IPS DF 6.9 (cell line): ENCODE results near the gene TMEM54.

ENCODE experiments used
- DNase-seq: peaks from one replicate; pipeline ENCODE4 v3.0.0-alpha.2; 2013; ENCODE audit warnings: low read depth, low spot score
- H3K27ac ChIP-seq: one replicate; pipeline ENCODE4 v1.5.1; 2013; ENCODE audit warnings: low read length, control low read depth
- H3K27me3 ChIP-seq: 2 replicates; pipeline ENCODE4 v1.6.1; 2013; ENCODE audit warnings: mild to moderate bottlenecking, low read length; ENCODE audit not compliant: control insufficient read depth, insufficient read depth
- H3K36me3 ChIP-seq: 2 replicates; pipeline ENCODE4 v1.6.1; 2013; ENCODE audit warnings: low read length; ENCODE audit not compliant: control insufficient read depth, insufficient read depth
- H3K4me1 ChIP-seq: 2 replicates; pipeline ENCODE4 v1.6.1; 2013; ENCODE audit warnings: low read length; ENCODE audit not compliant: control insufficient read depth, insufficient read depth
- H3K4me3 ChIP-seq: 2 replicates; pipeline ENCODE4 v1.5.1; 2013; ENCODE audit warnings: mild to moderate bottlenecking, low read length
- H3K9me3 ChIP-seq: 2 replicates; pipeline ENCODE4 v1.6.1; 2013; ENCODE audit warnings: low read length, inconsistent platforms; ENCODE audit not compliant: control insufficient read depth, insufficient read depth
- WGBS: extraction: QIAGEN DNeasy Blood & Tissue Kit; methylation state at CpG from one replicate; pipeline ENCODE4 v1.1.7; 2013; ENCODE audit warnings: mixed read lengths, missing lambda C conversion rate; ENCODE audit not compliant: insufficient read length, insufficient coverage; 5-methylcytosine and 5-hydroxymethylcytosine counted together

TMEM54 gene

DNA sequence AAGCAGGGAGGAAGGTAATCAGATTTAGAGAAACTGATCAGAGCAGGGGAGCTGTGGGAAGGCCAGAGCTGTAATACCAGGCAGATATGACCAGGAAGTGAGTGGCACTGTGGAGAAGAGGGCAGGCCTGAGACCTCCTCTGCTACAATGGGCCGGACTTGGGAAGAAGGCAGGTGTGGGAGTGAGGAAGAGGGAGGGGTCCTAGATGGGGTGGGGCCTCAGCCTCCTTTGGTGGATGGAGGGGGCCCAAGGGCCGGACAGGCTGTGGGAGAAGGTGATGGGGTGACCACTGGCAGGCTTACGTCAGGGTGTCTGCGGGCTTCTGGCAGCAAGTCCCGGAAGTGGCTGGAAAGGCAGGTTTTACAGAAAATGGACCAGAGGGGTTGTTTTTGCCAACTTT, 19.9 kb downstream of the TMEM54 start:
- no peak overlapping the region for H3K4me3 ChIP-seq
- WGBS = no CpG with 5 or more reads among the region's 5 CpGs
- H3K27me3 ChIP-seq = no peaks in the 10 kb centered on the region; the same call in 1 of the 2 replicates
- H3K27ac ChIP-seq = no peak overlapping the region
- H3K9me3 ChIP-seq = no peaks in the 10 kb centered on the region
- DNase-seq = no peak
- H3K4me1 ChIP-seq = peaks cover 6% of the 10 kb centered on the region
- H3K36me3 ChIP-seq = no peaks in the 10 kb centered on the region

DNA sequence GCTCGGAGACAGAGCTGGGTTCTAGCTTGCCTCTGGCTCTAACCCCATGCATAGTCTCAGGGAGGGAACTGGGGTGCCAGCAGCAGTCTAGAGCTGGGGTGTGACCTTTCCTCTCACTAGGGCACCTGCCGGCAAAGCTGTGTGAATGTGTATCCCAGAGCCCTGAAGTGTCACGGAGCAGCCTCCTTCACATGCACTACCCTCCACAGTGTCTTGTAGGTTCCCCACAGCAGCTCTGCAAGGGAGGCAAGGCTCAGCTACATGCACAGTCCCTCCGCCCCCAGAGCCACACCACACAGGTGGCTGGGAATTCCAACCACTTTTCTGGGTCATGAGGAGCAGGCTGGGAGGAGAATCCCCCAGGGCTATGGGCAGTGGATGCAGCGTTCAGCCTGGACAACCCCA, 22.6 kb downstream of the TMEM54 start:
- no peaks in the 10 kb centered on the region for H3K9me3 ChIP-seq
- H3K27me3 ChIP-seq = no peaks in the 10 kb centered on the region
- DNase-seq = no peak
- WGBS = no CpG with 5 or more reads among the region's 5 CpGs
- no peak overlapping the region for H3K4me3 ChIP-seq
- no peak overlapping the region for H3K27ac ChIP-seq
- H3K36me3 ChIP-seq = no peaks in the 10 kb centered on the region
- H3K4me1 ChIP-seq = peaks cover 10% of the 10 kb centered on the region

DNA sequence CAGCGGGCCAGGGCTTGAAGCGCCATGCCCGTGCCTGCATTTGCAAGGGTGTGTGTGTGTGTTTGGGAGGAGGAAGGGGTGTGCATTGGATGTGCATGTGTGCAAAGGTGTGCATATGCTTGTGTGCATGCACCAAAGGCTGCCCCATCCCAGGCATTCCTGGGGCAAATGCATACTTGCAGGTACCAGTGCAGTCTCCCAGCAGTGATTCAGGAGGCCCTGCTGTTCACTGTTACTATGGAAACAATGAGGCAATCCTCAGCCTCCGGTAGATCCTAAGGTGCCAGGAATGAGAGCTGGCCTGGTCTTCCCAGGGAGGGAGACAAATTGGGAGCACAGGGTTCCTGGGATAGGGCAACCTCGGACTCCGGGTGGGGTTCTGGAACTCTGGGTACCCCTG, 23.0 kb downstream of the TMEM54 start:
- WGBS = no CpG with 5 or more reads among the region's 6 CpGs
- H3K36me3 ChIP-seq = no peaks in the 10 kb centered on the region
- no peak overlapping the region for H3K4me3 ChIP-seq
- DNase-seq = no peak
- no peaks in the 10 kb centered on the region for H3K27me3 ChIP-seq
- no peaks in the 10 kb centered on the region for H3K9me3 ChIP-seq
- H3K4me1 ChIP-seq = peaks cover 10% of the 10 kb centered on the region
- H3K27ac ChIP-seq = no peak overlapping the region

DNA sequence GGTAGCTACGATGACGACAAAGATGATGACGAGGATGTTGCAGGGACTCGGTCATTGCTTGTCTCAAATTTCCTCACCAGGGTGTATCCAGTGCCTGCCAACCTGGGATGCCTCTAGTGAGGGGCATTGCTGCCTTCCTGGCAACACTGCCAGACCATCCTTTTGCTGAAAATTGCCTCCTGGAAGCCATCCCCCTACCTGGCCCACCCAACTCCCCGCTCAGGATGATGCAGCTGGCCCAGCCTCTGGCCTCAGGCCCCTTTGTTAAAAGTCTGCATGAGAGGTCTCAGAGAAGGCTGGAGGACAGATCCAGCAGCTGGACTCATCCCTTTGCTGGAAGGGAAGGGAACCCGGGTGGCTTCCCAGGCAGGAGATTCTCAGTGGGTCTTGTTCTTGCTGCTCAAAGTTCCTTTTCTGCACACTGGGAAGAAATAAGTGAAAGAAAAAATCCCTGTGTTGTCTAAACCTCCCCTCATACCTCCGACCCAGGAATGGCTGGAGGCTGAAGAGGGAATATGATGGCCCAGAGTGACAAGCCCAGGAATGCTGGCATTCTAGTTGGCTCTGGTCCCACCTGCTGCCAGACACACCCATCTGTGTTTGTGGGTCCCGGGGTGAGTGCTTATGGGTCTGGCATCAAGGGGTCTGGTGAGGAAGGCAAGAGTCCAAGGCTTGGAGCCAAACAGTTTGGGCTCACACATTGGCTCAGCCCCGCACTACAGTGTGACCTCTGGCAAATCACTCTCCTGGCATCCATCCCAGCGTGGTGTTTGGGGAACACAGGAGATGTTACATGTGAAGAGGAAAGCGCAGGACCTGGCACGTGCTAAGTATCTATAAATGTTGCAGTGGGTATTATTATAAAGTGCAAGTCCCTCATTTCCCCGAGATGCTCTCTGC, 23.7 kb downstream of the TMEM54 start:
- Histone ChIP-seq H3K27me3 (no peaks in the 10 kb centered on the region), H3K4me1 (peaks cover 10% of the 10 kb centered on the region), H3K4me3 (no peak overlapping the region), H3K36me3 (no peaks in the 10 kb centered on the region), H3K27ac (no peak overlapping the region), H3K9me3 (no peaks in the 10 kb centered on the region)
- no CpG with 5 or more reads among the region's 13 CpGs for WGBS
- DNase-seq = no peak

DNA sequence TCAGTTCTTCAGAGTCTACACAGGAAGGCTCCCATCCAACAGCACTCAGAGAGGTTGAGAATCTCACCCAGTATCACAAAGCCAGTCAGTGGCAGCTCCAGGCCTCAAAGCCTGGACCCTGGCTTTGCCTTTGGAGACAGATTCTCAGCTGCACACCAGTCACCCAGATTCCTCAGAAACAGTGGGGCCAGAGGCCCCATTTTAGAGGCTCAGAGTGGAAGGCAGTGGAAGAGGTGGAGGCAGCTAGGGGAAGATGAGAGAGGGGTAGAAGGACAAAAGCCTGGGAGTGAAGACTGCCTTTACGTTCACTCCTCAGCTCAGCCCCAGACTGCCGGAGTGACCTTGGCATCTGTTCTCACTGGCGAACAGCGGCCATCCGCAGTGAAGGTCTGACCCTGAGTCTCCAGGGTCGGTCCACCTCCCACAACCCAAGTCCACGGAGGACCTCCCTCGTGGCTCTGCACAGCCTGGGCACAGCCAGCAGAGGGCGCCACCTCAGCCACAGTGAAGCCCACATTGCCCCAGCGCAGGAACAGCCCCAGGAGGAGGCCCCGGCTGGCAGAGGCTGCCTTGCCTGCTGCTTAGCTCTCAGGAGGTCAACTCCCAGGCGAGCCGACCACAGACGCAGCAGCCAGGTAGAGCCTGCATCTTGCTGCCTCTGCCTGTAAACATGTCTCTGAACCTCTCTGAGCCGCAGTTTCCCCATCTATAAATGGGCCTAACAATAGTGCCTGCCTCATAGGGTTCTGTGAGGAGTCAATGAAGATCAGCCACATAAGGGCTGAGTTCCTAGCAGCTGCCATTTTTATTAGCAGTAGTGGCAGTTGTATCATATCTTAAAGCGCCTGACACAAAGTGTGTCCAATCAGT, 24.6 kb downstream of the TMEM54 start:
- no peaks in the 10 kb centered on the region for H3K36me3 ChIP-seq
- no peak overlapping the region for H3K4me3 ChIP-seq
- peaks cover 5% of the 10 kb centered on the region; the same call in 1 of the 2 replicates for H3K27me3 ChIP-seq
- no CpG with 5 or more reads among the region's 16 CpGs for WGBS
- DNase-seq = no peak
- no peaks in the 10 kb centered on the region for H3K9me3 ChIP-seq
- peaks cover 13% of the 10 kb centered on the region for H3K4me1 ChIP-seq
- no peak overlapping the region for H3K27ac ChIP-seq

DNA sequence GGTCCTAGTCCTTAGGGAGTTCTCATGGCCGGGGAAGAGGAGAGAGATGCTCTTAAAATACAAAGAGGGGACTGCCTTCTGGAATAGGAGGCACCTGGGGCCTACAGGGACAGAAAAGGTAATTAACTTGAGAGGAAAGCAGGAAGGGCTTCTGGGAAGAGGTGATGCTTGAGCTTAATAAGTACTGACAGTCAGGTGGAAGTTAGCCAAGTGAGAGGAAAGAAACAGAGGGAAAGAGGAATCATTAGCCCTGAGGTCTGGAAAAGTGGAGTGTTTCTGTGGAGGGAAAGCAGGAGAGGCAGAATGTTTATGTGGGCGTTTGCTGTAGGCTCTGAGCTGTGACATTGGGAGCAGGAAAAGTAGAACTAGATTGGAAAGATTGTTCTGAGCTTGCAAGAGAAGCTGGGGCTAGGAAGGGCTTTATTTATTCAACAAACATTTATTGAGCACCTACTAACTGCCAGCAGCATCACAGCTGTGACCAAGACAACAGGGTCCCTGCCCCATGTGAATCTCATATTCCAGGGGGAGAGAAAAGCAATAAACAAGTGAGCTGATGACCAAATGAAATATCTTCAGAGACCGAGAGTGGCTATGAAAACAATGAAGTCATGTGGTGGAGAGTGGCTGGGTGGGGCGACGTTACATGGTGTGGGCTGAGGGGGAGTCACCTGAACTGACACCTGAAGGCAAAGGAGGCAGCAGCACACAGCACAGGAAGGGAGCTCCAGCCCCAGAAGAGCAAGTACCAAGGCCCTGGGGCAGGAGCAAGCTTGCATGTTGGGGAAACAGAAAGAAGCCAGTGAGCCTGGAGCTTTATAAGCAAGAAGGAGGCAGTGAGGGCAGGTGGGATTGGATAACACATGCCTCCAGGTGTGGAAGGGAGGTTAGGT, 26.1 kb downstream of the TMEM54 start:
- H3K27ac ChIP-seq = no peak overlapping the region
- H3K4me1 ChIP-seq = peaks cover 15% of the 10 kb centered on the region
- WGBS = no CpG with 5 or more reads among the region's 5 CpGs
- H3K27me3 ChIP-seq = peaks cover 15% of the 10 kb centered on the region
- no peak for DNase-seq
- no peak overlapping the region; the same call in 1 of the 2 replicates for H3K4me3 ChIP-seq
- H3K9me3 ChIP-seq = no peaks in the 10 kb centered on the region
- no peaks in the 10 kb centered on the region for H3K36me3 ChIP-seq

DNA sequence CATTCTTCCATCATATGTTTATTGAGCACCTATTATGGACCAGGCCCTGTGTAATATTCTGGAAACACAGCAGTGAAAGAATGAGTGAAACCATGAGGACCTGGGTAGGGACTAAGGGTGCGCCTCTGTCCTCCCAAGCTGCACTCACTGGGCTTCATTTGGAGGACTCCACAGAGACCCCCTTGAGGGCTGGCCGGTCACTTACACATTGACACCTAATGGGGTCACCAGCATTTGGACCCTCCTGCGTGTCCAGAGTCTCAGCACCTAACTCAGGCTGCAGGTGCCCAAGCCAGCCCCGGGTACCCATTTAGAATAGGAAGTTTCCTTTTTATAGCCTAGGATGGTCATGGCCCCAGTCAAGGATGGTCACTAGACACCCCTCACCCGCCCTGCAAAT, 27.7 kb downstream of the TMEM54 start:
- Histone ChIP-seq H3K4me3 (no peak overlapping the region), H3K36me3 (no peaks in the 10 kb centered on the region), H3K9me3 (no peaks in the 10 kb centered on the region), H3K4me1 (peaks cover 16% of the 10 kb centered on the region), H3K27me3 (peaks cover 21% of the 10 kb centered on the region), H3K27ac (no peak overlapping the region)
- no CpG with 5 or more reads among the region's 5 CpGs for WGBS
- DNase-seq = no peak

DNA sequence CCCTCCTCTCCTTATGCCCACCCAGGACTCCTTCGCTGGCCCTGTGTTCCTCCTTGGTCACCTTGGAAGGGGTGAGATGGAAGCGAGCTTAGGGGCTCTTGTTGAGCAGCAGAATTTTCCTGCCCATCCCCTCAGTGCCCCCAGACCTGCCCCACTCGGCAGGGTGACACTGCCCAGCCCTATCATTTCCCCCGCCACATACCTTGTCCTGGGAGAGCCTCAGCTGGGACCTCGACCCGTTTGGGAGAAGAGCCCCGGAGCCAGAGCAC, 29.1 kb downstream of the TMEM54 start:
- no peak overlapping the region for H3K27ac ChIP-seq
- no CpG with 5 or more reads among the region's 7 CpGs for WGBS

DNA sequence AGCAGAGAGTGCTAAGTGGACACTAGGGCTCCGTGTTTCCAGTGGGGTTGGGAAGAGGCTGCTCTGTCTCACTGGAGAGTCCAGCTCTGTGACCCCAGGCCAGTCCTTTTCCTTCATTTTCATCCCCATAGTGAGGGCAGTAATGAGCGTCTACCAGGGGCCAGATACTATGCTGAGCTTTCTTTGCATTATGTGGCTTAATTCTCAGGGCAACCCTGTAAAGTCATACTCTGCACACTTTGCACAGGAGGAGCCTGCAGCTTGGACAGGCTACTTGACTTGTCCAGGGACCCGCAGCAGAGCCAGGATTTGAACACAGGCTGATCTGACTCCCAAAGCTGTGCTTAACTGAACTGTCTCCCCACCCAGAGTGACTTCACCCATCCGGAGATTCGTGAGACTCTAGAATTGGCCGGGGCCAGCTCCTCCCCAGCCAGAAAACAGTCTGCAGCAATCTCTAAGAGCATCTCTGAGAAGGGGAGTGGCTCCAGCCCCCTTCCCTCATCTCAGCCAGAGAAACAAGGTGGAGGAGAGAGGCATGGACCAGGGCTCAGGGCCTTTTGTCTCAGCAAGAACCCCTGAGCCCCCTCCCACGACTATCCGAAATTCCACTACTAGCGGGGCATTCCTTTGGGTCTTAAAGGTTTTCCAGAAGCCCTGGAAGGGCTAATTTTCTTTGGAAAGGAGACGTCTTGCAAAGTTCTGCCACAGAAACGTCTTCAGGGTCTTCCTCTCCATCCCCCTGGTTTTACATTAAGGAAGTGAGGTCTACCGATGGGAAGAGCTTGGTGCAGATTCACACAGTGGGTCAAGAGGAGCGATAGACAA, 29.6 kb downstream of the TMEM54 start:
- H3K4me1 ChIP-seq = peaks cover 14% of the 10 kb centered on the region
- WGBS = no CpG with 5 or more reads among the region's 13 CpGs
- H3K4me3 ChIP-seq = peak overlapping the region; percentile 44; the same call in 1 of the 2 replicates
- DNase-seq = no peak
- H3K36me3 ChIP-seq = no peaks in the 10 kb centered on the region
- H3K27ac ChIP-seq = no peak overlapping the region
- H3K9me3 ChIP-seq = no peaks in the 10 kb centered on the region
- H3K27me3 ChIP-seq = peaks cover 21% of the 10 kb centered on the region

More for the DNA sequence above, 29.1 kb downstream of the TMEM54 start:
- no peak overlapping the region for H3K4me3 ChIP-seq
- no peaks in the 10 kb centered on the region for H3K36me3 ChIP-seq
- H3K27me3 ChIP-seq = peaks cover 21% of the 10 kb centered on the region
- peaks cover 14% of the 10 kb centered on the region for H3K4me1 ChIP-seq
- H3K9me3 ChIP-seq = no peaks in the 10 kb centered on the region
- DNase-seq = no peak
